Measurements from ENCODE around the gene SSBP3.
A peak's percentile ranks its signal among the peaks of the same experiment; 100 is the strongest.

The SSBP3 gene

GRCh38 chr1:54335011-54335754 is 71.0 kb downstream of the SSBP3 start:
- H3K4me3 ChIP-seq, result no peak overlapping the region
- H3K27ac ChIP-seq, result no peak overlapping the region
- no peaks in the 10 kb centered on the region for H3K27me3 ChIP-seq
- peaks cover 0 to 18% (median 0%) of the 10 kb centered on the region in 11 experiments; a peak in 3 of 22 replicates for H3K9me3 ChIP-seq (replicated peaks in 1 of 11)
- peaks cover 33 to 87% (median 61%) of the 10 kb centered on the region in 11 experiments; a peak in 21 of 22 replicates for H4K20me1 ChIP-seq
- H3K4me1 ChIP-seq, result peaks cover 46 to 65% (median 55%) of the 10 kb centered on the region in 10 experiments
- H3K36me3 ChIP-seq, result peaks cover 0 to 56% (median 29%) of the 10 kb centered on the region in 11 experiments; a peak in 18 of 22 replicates
- no peak overlapping the region; a peak in 1 of 22 replicates for H3K4me2 ChIP-seq
- TF ChIP-seq Cebpa-rat (IDR thresholded peaks at IDR 0.05), result no peak
- no peak overlapping the region; a peak in 1 of 22 replicates for H3K9ac ChIP-seq

GRCh38 chr1:54332781-54333585 is 73.2 kb downstream of the SSBP3 start:
- H3K36me3 ChIP-seq, result peaks cover 0 to 45% (median 23%) of the 10 kb centered on the region in 11 experiments; a peak in 16 of 22 replicates
- H3K27me3 ChIP-seq, result no peaks in the 10 kb centered on the region
- H3K27ac ChIP-seq, result peak overlapping the region in 3 of 11 experiments; percentile 6 to 23 (median 21); a peak in 3 of 22 replicates
- peaks cover 50 to 79% (median 68%) of the 10 kb centered on the region in 10 experiments for H3K4me1 ChIP-seq
- peaks cover 0 to 18% (median 0%) of the 10 kb centered on the region in 11 experiments; a peak in 3 of 22 replicates for H3K9me3 ChIP-seq (replicated peaks in 1 of 11)
- TF ChIP-seq Cebpa-rat (IDR thresholded peaks at IDR 0.05), result no peak
- H3K4me3 ChIP-seq, result no peak overlapping the region
- H3K9ac ChIP-seq, result no peak overlapping the region
- H4K20me1 ChIP-seq, result peaks cover 42 to 92% (median 78%) of the 10 kb centered on the region in 11 experiments; a peak in 21 of 22 replicates
- H3K4me2 ChIP-seq, result peak overlapping the region in 10 of 11 experiments; percentile 2 to 95 (median 70); a peak in 17 of 22 replicates

- Histone ChIP-seq H3K4me1 (peaks cover 57 to 82% (median 74%) of the 10 kb centered on the region in 10 experiments), H4K20me1 (peaks cover 40 to 96% (median 83%) of the 10 kb centered on the region in 11 experiments; a peak in 21 of 22 replicates), H3K9ac (no peak overlapping the region), H3K9me3 (replicated peaks in 1 of 11) (peaks cover 0 to 18% (median 0%) of the 10 kb centered on the region in 11 experiments; a peak in 3 of 22 replicates), H3K27ac (peak overlapping the region in 4 of 11 experiments; percentile 2 to 23 (median 14); a peak in 4 of 22 replicates), H3K36me3 (peaks cover 0 to 40% (median 23%) of the 10 kb centered on the region in 11 experiments; a peak in 16 of 22 replicates), H3K4me3 (no peak overlapping the region), H3K27me3 (no peaks in the 10 kb centered on the region), H3K4me2 (peak overlapping the region; percentile 18 to 95 (median 62); a peak in 21 of 22 replicates)
- no peak for TF ChIP-seq Cebpa-rat (IDR thresholded peaks at IDR 0.05)
These were observed 74.2 kb downstream of the SSBP3 start for GRCh38 chr1:54331843-54332463.

- H4K20me1 ChIP-seq, result peaks cover 44 to 96% (median 82%) of the 10 kb centered on the region in 11 experiments; a peak in 21 of 22 replicates
- no peak for TF ChIP-seq Cebpa-rat (IDR thresholded peaks at IDR 0.05)
- H3K4me2 ChIP-seq, result peak overlapping the region; percentile 0 to 95 (median 62); a peak in 20 of 22 replicates
- H3K27ac ChIP-seq, result peak overlapping the region in 3 of 11 experiments; percentile 6 to 23 (median 22); a peak in 2 of 22 replicates
- H3K27me3 ChIP-seq, result no peaks in the 10 kb centered on the region
- H3K36me3 ChIP-seq, result peaks cover 0 to 33% (median 22%) of the 10 kb centered on the region in 11 experiments; a peak in 15 of 22 replicates
- H3K9ac ChIP-seq, result no peak overlapping the region
- H3K4me3 ChIP-seq, result no peak overlapping the region
- peaks cover 0 to 18% (median 0%) of the 10 kb centered on the region in 11 experiments; a peak in 3 of 22 replicates for H3K9me3 ChIP-seq (replicated peaks in 1 of 11)
- H3K4me1 ChIP-seq, result peaks cover 52 to 82% (median 77%) of the 10 kb centered on the region in 10 experiments
These were observed 75.0 kb downstream of the SSBP3 start for GRCh38 chr1:54331091-54331772.

DNA sequence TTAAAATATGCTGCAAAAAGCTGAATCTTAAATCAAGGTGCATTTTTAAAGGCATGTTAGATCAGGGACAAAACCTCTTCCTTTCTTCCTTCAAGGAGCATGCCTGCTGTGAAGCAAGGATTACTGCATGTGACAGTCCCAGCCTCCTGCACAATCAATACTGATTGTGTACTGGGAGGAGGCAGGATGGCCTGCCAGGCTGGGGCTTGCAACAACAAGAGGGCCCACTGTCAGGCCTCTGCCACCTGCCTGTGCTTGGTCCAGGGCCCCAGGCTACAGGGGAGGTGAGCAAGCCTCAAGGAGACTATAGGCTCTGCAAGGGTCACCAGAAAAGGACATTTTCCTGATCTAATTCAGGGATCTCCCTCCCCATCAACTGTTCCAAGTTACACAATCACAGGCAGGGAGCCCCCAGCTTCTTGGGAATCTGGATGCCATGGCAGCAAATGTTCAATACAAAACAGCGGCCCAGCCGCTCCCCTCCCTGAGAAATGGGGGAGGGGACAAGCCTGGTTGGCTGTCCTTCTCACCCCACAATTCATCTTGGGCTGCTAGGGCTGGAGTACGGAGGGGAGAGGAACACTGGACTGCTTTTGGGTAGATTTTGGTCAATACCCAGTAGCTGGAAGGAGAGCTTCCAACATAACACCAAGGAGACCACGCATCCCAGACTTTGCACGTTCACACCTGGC is 76.7 kb downstream of the SSBP3 start:
- Histone ChIP-seq H3K4me1 (peaks cover 44 to 80% (median 73%) of the 10 kb centered on the region in 10 experiments), H3K27ac (no peak overlapping the region), H4K20me1 (peaks cover 49 to 97% (median 78%) of the 10 kb centered on the region in 11 experiments; a peak in 20 of 22 replicates), H3K9me3 (replicated peaks in 1 of 11) (peaks cover 0 to 18% (median 0%) of the 10 kb centered on the region in 11 experiments; a peak in 3 of 22 replicates), H3K4me3 (no peak overlapping the region), H3K9ac (peak overlapping the region in 2 of 11 experiments; percentile 2 to 24; a peak in 2 of 22 replicates), H3K4me2 (peak overlapping the region in 9 of 11 experiments; percentile 4 to 95 (median 85); a peak in 17 of 22 replicates), H3K27me3 (no peaks in the 10 kb centered on the region), H3K36me3 (peaks cover 0 to 33% (median 13%) of the 10 kb centered on the region in 11 experiments; a peak in 12 of 22 replicates)
- TF ChIP-seq Cebpa-rat (IDR thresholded peaks at IDR 0.05), result no peak

DNA sequence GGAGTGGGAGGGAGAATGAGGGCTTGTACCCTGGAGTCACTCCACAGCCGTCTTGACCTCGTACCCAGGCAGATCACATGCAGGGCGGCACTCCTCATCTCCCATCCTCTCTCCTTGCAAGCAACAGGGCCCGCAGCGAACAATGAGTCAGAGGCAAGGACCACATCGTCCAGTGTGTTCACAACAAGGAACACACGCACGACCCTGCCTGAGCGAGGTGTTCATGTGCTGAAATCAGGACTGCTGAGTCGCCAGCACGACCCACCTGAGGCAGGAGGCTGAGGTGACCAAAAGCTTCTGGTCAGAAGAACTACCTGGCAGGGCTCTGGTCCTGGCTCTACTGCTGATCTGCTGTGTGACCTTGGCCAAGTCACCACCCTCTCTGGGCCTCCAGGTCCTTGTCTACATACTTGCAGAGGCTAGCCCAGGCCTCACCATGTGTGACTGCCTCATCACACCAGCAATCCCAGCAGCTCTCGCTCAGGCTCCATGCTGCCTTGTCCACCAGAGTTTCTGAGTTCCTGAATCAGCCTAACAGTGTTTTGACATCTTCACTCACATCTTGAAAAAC is 78.0 kb downstream of the SSBP3 start:
- Histone ChIP-seq H3K4me1 (peaks cover 43 to 79% (median 69%) of the 10 kb centered on the region in 10 experiments), H3K9ac (peak overlapping the region in 5 of 11 experiments; percentile 42 to 72 (median 51); a peak in 7 of 22 replicates), H3K4me2 (peak overlapping the region; percentile 56 to 95 (median 80)), H3K4me3 (peak overlapping the region in 4 of 10 experiments; percentile 10 to 47 (median 30); a peak in 4 of 20 replicates), H3K9me3 (replicated peaks in 1 of 11) (peaks cover 0 to 5% (median 0%) of the 10 kb centered on the region in 11 experiments; a peak in 3 of 22 replicates), H3K27ac (peak overlapping the region in 9 of 11 experiments; percentile 2 to 60 (median 32); a peak in 13 of 22 replicates), H3K36me3 (peaks cover 0 to 33% (median 7%) of the 10 kb centered on the region in 11 experiments; a peak in 8 of 22 replicates), H4K20me1 (peaks cover 53 to 100% (median 88%) of the 10 kb centered on the region in 11 experiments; a peak in 20 of 22 replicates), H3K27me3 (no peaks in the 10 kb centered on the region)
- TF ChIP-seq Cebpa-rat (IDR thresholded peaks at IDR 0.05), result no peak

Measured in BLaER1 treated with 17β-estradiol and CSF1 and Interleukin-3, amounts not matched to agents 10 nM and 100 nM (cell line).